HUES64 (cell line): ENCODE measurements around the gene PTPRH.
A peak's percentile ranks its signal among the peaks of the same experiment; 100 is the strongest.

ENCODE experiments used
- H3K27ac ChIP-seq: 2 replicates; pipeline ENCODE4 v1.7.0; 2013; ENCODE audit warnings: low read depth, low read length, inconsistent platforms
- H3K27me3 ChIP-seq: 2 replicates; pipeline ENCODE4 v1.6.1; 2013; ENCODE audit warnings: mild to moderate bottlenecking, low read length; ENCODE audit not compliant: insufficient read depth
- H3K36me3 ChIP-seq: 2 replicates; pipeline ENCODE4 v1.6.1; 2013; ENCODE audit warnings: mild to moderate bottlenecking, low read length; ENCODE audit not compliant: insufficient read depth
- H3K4me1 ChIP-seq: 2 replicates; pipeline ENCODE4 v1.6.1; 2013; ENCODE audit warnings: mild to moderate bottlenecking, low read length, moderate library complexity; ENCODE audit not compliant: insufficient read depth
- H3K4me3 ChIP-seq: 2 replicates; pipeline ENCODE4 v1.5.1; 2013; ENCODE audit warnings: mild to moderate bottlenecking, low read length, moderate library complexity
- H3K9ac ChIP-seq: 2 replicates; pipeline ENCODE4 v1.6.1; 2013; ENCODE audit warnings: mild to moderate bottlenecking, low read depth, low read length
- H3K9me3 ChIP-seq: 2 replicates; pipeline ENCODE4 v1.6.1; 2013; ENCODE audit warnings: low read depth, low read length; ENCODE audit not compliant: insufficient read depth
- WGBS: fragments of 150-250, 120-280 bp; methylation state at CpG from one replicate; pipeline ENCODE4 v1.1.7; 2013; ENCODE audit warnings: missing lambda C conversion rate; 5-methylcytosine and 5-hydroxymethylcytosine counted together

PTPRH gene

GRCh38 chr19:55198651-55199050 is 10.7 kb downstream of the PTPRH start:
- no peaks in the 10 kb centered on the region for H3K36me3 ChIP-seq
- no peak overlapping the region for H3K27ac ChIP-seq
- no peak overlapping the region for H3K9ac ChIP-seq
- H3K9me3 ChIP-seq: no peaks in the 10 kb centered on the region
- no peaks in the 10 kb centered on the region for H3K27me3 ChIP-seq
- H3K4me1 ChIP-seq: no peaks in the 10 kb centered on the region
- no peak overlapping the region for H3K4me3 ChIP-seq
- WGBS: 75% methylated on average over 5 of the region's 5 CpGs

- Histone ChIP-seq H3K4me1 (no peaks in the 10 kb centered on the region), H3K27me3 (no peaks in the 10 kb centered on the region), H3K9me3 (no peaks in the 10 kb centered on the region), H3K27ac (no peak overlapping the region), H3K36me3 (no peaks in the 10 kb centered on the region), H3K4me3 (no peak overlapping the region), H3K9ac (no peak overlapping the region)
- 97% methylated on average over 2 of the region's 4 CpGs for WGBS
These were observed 11.8 kb downstream of the PTPRH start for GRCh38 chr19:55197528-55197927.

- no peaks in the 10 kb centered on the region for H3K9me3 ChIP-seq
- no peaks in the 10 kb centered on the region for H3K4me1 ChIP-seq
- no peak overlapping the region for H3K9ac ChIP-seq
- 91% methylated on average over 10 of the region's 10 CpGs for WGBS
- H3K27ac ChIP-seq: no peak overlapping the region
- H3K4me3 ChIP-seq: no peak overlapping the region
- peaks cover under 1% of the 10 kb centered on the region; the same call in 1 of the 2 replicates for H3K27me3 ChIP-seq
- H3K36me3 ChIP-seq: no peaks in the 10 kb centered on the region
These were observed 12.5 kb downstream of the PTPRH start for GRCh38 chr19:55196803-55197202.

GRCh38 chr19:55193481-55193880 is 15.8 kb downstream of the PTPRH start:
- Histone ChIP-seq H3K9ac (no peak overlapping the region), H3K9me3 (no peaks in the 10 kb centered on the region), H3K27me3 (peaks cover 3% of the 10 kb centered on the region; the same call in 1 of the 2 replicates), H3K4me1 (no peaks in the 10 kb centered on the region), H3K4me3 (no peak overlapping the region), H3K27ac (no peak overlapping the region), H3K36me3 (no peaks in the 10 kb centered on the region)
- 88% methylated on average over 12 of the region's 12 CpGs for WGBS

GRCh38 chr19:55189403-55189835 is 19.9 kb downstream of the PTPRH start:
- H3K4me1 ChIP-seq: no peaks in the 10 kb centered on the region
- no peak overlapping the region for H3K27ac ChIP-seq
- 72% methylated on average over 14 of the region's 15 CpGs for WGBS
- no peak overlapping the region for H3K9ac ChIP-seq
- no peaks in the 10 kb centered on the region for H3K36me3 ChIP-seq
- H3K9me3 ChIP-seq: no peaks in the 10 kb centered on the region
- H3K4me3 ChIP-seq: no peak overlapping the region
- peaks cover 3% of the 10 kb centered on the region; the same call in 1 of the 2 replicates for H3K27me3 ChIP-seq

- Histone ChIP-seq H3K27me3 (peaks cover 3% of the 10 kb centered on the region; the same call in 1 of the 2 replicates), H3K9ac (no peak overlapping the region), H3K27ac (no peak overlapping the region), H3K9me3 (no peaks in the 10 kb centered on the region), H3K4me3 (no peak overlapping the region), H3K36me3 (no peaks in the 10 kb centered on the region), H3K4me1 (no peaks in the 10 kb centered on the region)
- WGBS: 79% methylated on average over 8 of the region's 8 CpGs
These were observed 20.7 kb downstream of the PTPRH start for GRCh38 chr19:55188625-55189024.

- no peaks in the 10 kb centered on the region for H3K4me1 ChIP-seq
- WGBS: 87% methylated on average over 12 of the region's 12 CpGs
These were observed 23.2 kb downstream of the PTPRH start for GRCh38 chr19:55186080-55186479.

GRCh38 chr19:55181740-55182139 is 27.6 kb downstream of the PTPRH start:
- Histone ChIP-seq H3K27ac (no peak overlapping the region), H3K4me3 (no peak overlapping the region), H3K36me3 (no peaks in the 10 kb centered on the region), H3K9me3 (no peaks in the 10 kb centered on the region), H3K9ac (no peak overlapping the region), H3K27me3 (peaks cover 38% of the 10 kb centered on the region), H3K4me1 (no peaks in the 10 kb centered on the region)
- WGBS: 79% methylated on average over 20 of the region's 20 CpGs

More at GRCh38 chr19:55186080-55186479, 23.2 kb downstream of the PTPRH start:
- H3K27ac ChIP-seq: no peak overlapping the region
- H3K9ac ChIP-seq: no peak overlapping the region
- H3K4me3 ChIP-seq: no peak overlapping the region
- H3K9me3 ChIP-seq: no peaks in the 10 kb centered on the region
- no peaks in the 10 kb centered on the region for H3K36me3 ChIP-seq
- H3K27me3 ChIP-seq: peaks cover 17% of the 10 kb centered on the region

GRCh38 chr19:55179606-55180484 is 29.5 kb downstream of the PTPRH start, which contains the start of gene SYT5:
Gene SYT5, minus strand, starts transcription at chr19:55180289. Its CDS starts 1,248 bp downstream, at chr19:55179041.
- Histone ChIP-seq H3K4me1 (no peaks in the 10 kb centered on the region), H3K27me3 (peaks cover 41% of the 10 kb centered on the region), H3K9me3 (no peaks in the 10 kb centered on the region), H3K36me3 (no peaks in the 10 kb centered on the region), H3K4me3 (peak within 1 kb of the TSS; percentile 62), H3K27ac (no peak within 1 kb of the TSS), H3K9ac (no peak within 1 kb of the TSS)
- 4% methylated on average over 68 of the region's 68 CpGs for WGBS

- peaks cover 41% of the 10 kb centered on the region for H3K27me3 ChIP-seq
- no peaks in the 10 kb centered on the region for H3K9me3 ChIP-seq
- peak overlapping the region; percentile 62 for H3K4me3 ChIP-seq
- H3K9ac ChIP-seq: no peak overlapping the region
- 5% methylated on average over 60 of the region's 61 CpGs for WGBS
- no peaks in the 10 kb centered on the region for H3K4me1 ChIP-seq
- H3K27ac ChIP-seq: no peak overlapping the region
- no peaks in the 10 kb centered on the region for H3K36me3 ChIP-seq
These were observed 30.3 kb downstream of the PTPRH start for GRCh38 chr19:55178781-55179599.

GRCh38 chr19:55176076-55176475 is 33.2 kb downstream of the PTPRH start:
- H3K4me3 ChIP-seq: no peak overlapping the region
- H3K4me1 ChIP-seq: no peaks in the 10 kb centered on the region
- H3K9me3 ChIP-seq: no peaks in the 10 kb centered on the region
- no peaks in the 10 kb centered on the region for H3K36me3 ChIP-seq
- H3K27me3 ChIP-seq: peaks cover 47% of the 10 kb centered on the region
- no peak overlapping the region for H3K27ac ChIP-seq
- 33% methylated on average over 2 of the region's 2 CpGs for WGBS
- H3K9ac ChIP-seq: no peak overlapping the region
